Peyer's patch (tissue), 4 donors: ENCODE results near the gene RPS23. TPM values are rescaled to one million over a fixed set of nuclear protein-coding genes. Genes with fewer than 3 reads are reported as not detected.

ENCODE experiments used
- DNase-seq, 3 donors: peaks; one replicate each; pipeline ENCODE4 v3.0.0-alpha.2; 2017 to 2019
- H3K27ac ChIP-seq, 4 donors: fragments of 200-600 bp; sonication (generic); one replicate each; pipeline ENCODE4 v1.5.1; 2016 to 2019
- H3K27me3 ChIP-seq, 2 donors: fragments of 200-600 bp; sonication (generic); one replicate each; pipeline ENCODE4 v1.5.1; 2019
- H3K36me3 ChIP-seq, 3 donors: fragments of 200-600 bp; sonication (generic); one replicate each; pipeline ENCODE4 v1.5.1; 2016 to 2019
- H3K4me1 ChIP-seq, 4 donors: fragments of 200-600 bp; sonication (generic); one replicate each; pipeline ENCODE4 v1.5.1; 2016 to 2019
- H3K4me3 ChIP-seq, 4 donors: fragments of 200-600 bp; sonication (generic); 1 replicate in 3 of 4; 2 replicates in 1 of 4; pipeline ENCODE4 v1.5.1; 2016 to 2019; ENCODE audit warnings: mild to moderate bottlenecking in 1 of 4
- H3K9me3 ChIP-seq, 4 donors: fragments of 200-600 bp; sonication (generic); one replicate each; pipeline ENCODE4 v1.5.1; 2016 to 2019; ENCODE audit warnings: mild to moderate bottlenecking in 1 of 4
- CTCF ChIP-seq, 6 experiments: fragments of 450-650 bp in 4 of 6; fragments of 200-600 bp in 2 of 6; sonication (generic) in 1 of 6; IDR thresholded peaks; one replicate each; pipeline ENCODE4 v1.5.1; 2017 to 2019; ENCODE audit warnings: antibody characterized with exemption in 6 of 6, mild to moderate bottlenecking in 3 of 6, moderate library complexity in 1 of 6
- POLR2A ChIP-seq, 2 donors: fragments of 450-650 bp; IDR thresholded peaks; one replicate each; pipeline ENCODE4 v1.5.1; 2017; ENCODE audit warnings: antibody characterized with exemption in 2 of 2, mild to moderate bottlenecking in 2 of 2, moderate library complexity in 2 of 2
- small RNA-seq, 2 donors: library from RNA; depleted of rRNA; stranded (forward); fragments of <200 nt; gene quantifications; one replicate each; pipeline ENCODE3, GENCODE V24; 2016
- total RNA-seq, 4 donors: library from RNA; depleted of rRNA; stranded (reverse); fragments of >200 nt; gene quantifications; one replicate each; pipeline ENCODE4 v1.1.0, GENCODE V29; 2016

RPS23 gene
- total RNA-seq, 4 donors from 2014 or later: 1,011 to 2,656 (median 1,224) TPM

DNA sequence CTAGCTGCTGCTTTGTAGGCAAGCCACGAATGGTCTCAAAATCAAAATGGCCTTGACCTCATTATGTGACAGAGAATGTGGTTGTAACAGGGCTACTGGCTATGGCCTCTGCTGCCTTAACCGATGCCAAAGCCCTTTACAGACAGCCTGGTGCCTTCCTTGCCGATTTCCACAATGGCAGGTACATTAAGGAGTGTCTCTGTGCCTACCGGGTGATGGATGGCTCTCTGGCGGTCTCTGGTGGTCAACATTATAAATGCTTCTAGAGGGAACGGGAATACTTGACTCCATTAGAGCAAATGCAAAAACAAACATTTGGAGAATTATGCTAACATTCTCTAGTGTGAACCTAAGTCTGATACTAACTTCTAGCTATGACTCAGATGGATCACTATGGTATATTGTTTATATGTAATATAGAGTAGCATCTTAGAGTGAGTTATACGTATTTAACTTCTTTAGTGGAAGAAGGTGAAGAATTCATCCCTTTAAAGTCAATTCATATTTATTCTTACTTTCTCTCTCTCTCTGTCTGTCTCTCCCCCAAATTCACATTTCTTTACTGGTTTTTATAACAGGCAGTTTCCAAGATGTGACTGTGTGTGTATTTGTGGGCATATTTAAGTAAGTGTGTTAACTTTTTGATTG lies 52.5 kb downstream of the RPS23 start:
- DNase-seq: peak; percentile 43 to 79 (median 49)
- H3K4me1 ChIP-seq: no peaks in the 10 kb centered on the region
- TF ChIP-seq POLR2A (IDR thresholded peaks at IDR 0.05): no peak
- TF ChIP-seq CTCF (IDR thresholded peaks at IDR 0.05): peak; percentile 65 to 84 (median 77)
- no peaks in the 10 kb centered on the region for H3K27me3 ChIP-seq
- H3K4me3 ChIP-seq: no peak overlapping the region
- no peak overlapping the region for H3K27ac ChIP-seq
- no peaks in the 10 kb centered on the region for H3K9me3 ChIP-seq
- H3K36me3 ChIP-seq: no peaks in the 10 kb centered on the region

Small RNA genes lying within 50 kb of the gene (small RNA-seq; reads per million reads assigned to genes)
- 0 reads per million in 2 donors for gene AC010598.1
